HAP-1 (cell line): Measurements from ENCODE around the gene SNX27.
A peak's percentile ranks its signal among the peaks of the same experiment; 100 is the strongest.

Experiments used
- DNase-seq, 2 experiments: peaks; one replicate each; pipeline ENCODE4 v3.0.0-alpha.2; 2016 to 2020; ENCODE audit warnings: low spot score in 2 of 2
- H3K27me3 ChIP-seq: fragments of 250-450 bp; sonication (Bioruptor Pico); 2 replicates; pipeline ENCODE4 v1.5.1; 2020; ENCODE audit warnings: low read depth, mild to moderate bottlenecking, moderate library complexity
- H3K36me3 ChIP-seq: fragments of 250-450 bp; sonication (Bioruptor Pico); replicated peaks from 2 replicates; pipeline ENCODE4 v1.5.1; 2020; ENCODE audit warnings: mild to moderate bottlenecking
- H3K4me1 ChIP-seq: fragments of 250-450 bp; sonication (Bioruptor Pico); 2 replicates; pipeline ENCODE4 v1.5.1; 2020; ENCODE audit warnings: mild to moderate bottlenecking
- H3K4me3 ChIP-seq: fragments of 250-450 bp; sonication (Bioruptor Pico); 2 replicates; pipeline ENCODE4 v1.5.1; 2020; ENCODE audit warnings: mild to moderate bottlenecking, moderate library complexity
- H3K9me3 ChIP-seq: fragments of 250-450 bp; sonication (Bioruptor Pico); 2 replicates; pipeline ENCODE4 v1.5.1; 2020; ENCODE audit warnings: mild to moderate bottlenecking, moderate library complexity
- in situ Hi-C: fragments of 300-500 bp; cut with MboI; formaldehyde crosslinking; loops from 3 replicates; pipeline ENCODE4 v1.14.3; 2020; ENCODE audit warnings: low sequenced_read_pairs, inconsistent platforms, mixed read lengths

The SNX27 gene

GRCh38 chr1:151611832-151612500 is at the start of gene SNX27:
SNX27 (plus strand) TSS chr1:151612050; CDS start chr1:151612202, 152 bp downstream.
- no peaks in the 10 kb centered on the region for H3K9me3 ChIP-seq
- H3K36me3 ChIP-seq: peaks cover 3% of the 10 kb centered on the region; the same call in 1 of the 2 replicates
- in situ Hi-C loops: no loop called here
- no peaks in the 10 kb centered on the region for H3K27me3 ChIP-seq
- peaks cover 9% of the 10 kb centered on the region; the same call in 1 of the 2 replicates for H3K4me1 ChIP-seq
- H3K4me3 ChIP-seq: peak within 1 kb of the TSS; percentile 71
- DNase-seq: peak; percentile 92 to 97

GRCh38 chr1:151562661-151563060 is 49.2 kb upstream of the SNX27 start:
- in situ Hi-C loops: no loop called here
- no peak for DNase-seq
- no peak overlapping the region for H3K4me3 ChIP-seq
- H3K36me3 ChIP-seq: peaks cover 10% of the 10 kb centered on the region
- no peaks in the 10 kb centered on the region for H3K27me3 ChIP-seq
- H3K4me1 ChIP-seq: peaks cover 17% of the 10 kb centered on the region
- no peaks in the 10 kb centered on the region for H3K9me3 ChIP-seq

- Histone ChIP-seq H3K9me3 (no peaks in the 10 kb centered on the region), H3K4me1 (peaks cover 17% of the 10 kb centered on the region), H3K36me3 (peaks cover 14% of the 10 kb centered on the region), H3K4me3 (no peak overlapping the region), H3K27me3 (no peaks in the 10 kb centered on the region)
- in situ Hi-C loops: no loop called here
- no peak for DNase-seq
Measured at GRCh38 chr1:151563376-151563775, 48.5 kb upstream of the SNX27 start.

GRCh38 chr1:151565502-151566189 is 46.2 kb upstream of the SNX27 start:
- Histone ChIP-seq H3K4me3 (no peak overlapping the region), H3K9me3 (no peaks in the 10 kb centered on the region), H3K27me3 (no peaks in the 10 kb centered on the region), H3K36me3 (peaks cover 28% of the 10 kb centered on the region), H3K4me1 (peaks cover 17% of the 10 kb centered on the region)
- DNase-seq: peak; percentile 78 to 83
- in situ Hi-C loops: no loop called here

- Histone ChIP-seq H3K36me3 (peaks cover 37% of the 10 kb centered on the region), H3K9me3 (no peaks in the 10 kb centered on the region), H3K4me3 (no peak overlapping the region), H3K27me3 (no peaks in the 10 kb centered on the region), H3K4me1 (peaks cover 17% of the 10 kb centered on the region)
- in situ Hi-C loops: no loop called here
- no peak for DNase-seq
Measured at GRCh38 chr1:151568626-151569088, 43.2 kb upstream of the SNX27 start.

- Histone ChIP-seq H3K4me3 (no peak overlapping the region), H3K9me3 (no peaks in the 10 kb centered on the region), H3K27me3 (no peaks in the 10 kb centered on the region), H3K36me3 (peaks cover 48% of the 10 kb centered on the region), H3K4me1 (peaks cover 7% of the 10 kb centered on the region)
- in situ Hi-C loops: no loop called here
- no peak for DNase-seq
Measured at GRCh38 chr1:151570819-151571218, 41.0 kb upstream of the SNX27 start.

GRCh38 chr1:151574575-151575529 is 37.0 kb upstream of the SNX27 start:
- H3K4me1 ChIP-seq: no peaks in the 10 kb centered on the region
- DNase-seq: no peak
- no peak overlapping the region for H3K4me3 ChIP-seq
- no peaks in the 10 kb centered on the region for H3K27me3 ChIP-seq
- in situ Hi-C loops: no loop called here
- no peaks in the 10 kb centered on the region for H3K9me3 ChIP-seq
- H3K36me3 ChIP-seq: peaks cover 57% of the 10 kb centered on the region

- no peak for DNase-seq
- H3K9me3 ChIP-seq: no peaks in the 10 kb centered on the region
- peaks cover 69% of the 10 kb centered on the region for H3K36me3 ChIP-seq
- H3K4me1 ChIP-seq: no peaks in the 10 kb centered on the region
- H3K27me3 ChIP-seq: no peaks in the 10 kb centered on the region
- in situ Hi-C loops: no loop called here
- no peak overlapping the region for H3K4me3 ChIP-seq
Measured at GRCh38 chr1:151577173-151577572, 34.7 kb upstream of the SNX27 start.

GRCh38 chr1:151578941-151579340 is 32.9 kb upstream of the SNX27 start:
- Histone ChIP-seq H3K27me3 (no peaks in the 10 kb centered on the region), H3K9me3 (no peaks in the 10 kb centered on the region), H3K4me3 (no peak overlapping the region), H3K4me1 (no peaks in the 10 kb centered on the region), H3K36me3 (peaks cover 63% of the 10 kb centered on the region)
- in situ Hi-C loops: no loop called here
- DNase-seq: no peak

- H3K4me1 ChIP-seq: no peaks in the 10 kb centered on the region
- H3K9me3 ChIP-seq: no peaks in the 10 kb centered on the region
- in situ Hi-C loops: no loop called here
- no peak for DNase-seq
- H3K36me3 ChIP-seq: peaks cover 59% of the 10 kb centered on the region
- no peak overlapping the region for H3K4me3 ChIP-seq
- no peaks in the 10 kb centered on the region for H3K27me3 ChIP-seq
Measured at GRCh38 chr1:151579436-151580225, 32.2 kb upstream of the SNX27 start.

- H3K4me3 ChIP-seq: no peak overlapping the region
- peaks cover 43% of the 10 kb centered on the region for H3K36me3 ChIP-seq
- no peaks in the 10 kb centered on the region for H3K4me1 ChIP-seq
- no peak for DNase-seq
- H3K9me3 ChIP-seq: no peaks in the 10 kb centered on the region
- H3K27me3 ChIP-seq: no peaks in the 10 kb centered on the region
- in situ Hi-C loops: no loop called here
Measured at GRCh38 chr1:151581451-151581850, 30.4 kb upstream of the SNX27 start.

- in situ Hi-C loops: no loop called here
- H3K27me3 ChIP-seq: no peaks in the 10 kb centered on the region
- H3K4me3 ChIP-seq: no peak overlapping the region
- no peak for DNase-seq
- H3K4me1 ChIP-seq: no peaks in the 10 kb centered on the region
- H3K36me3 ChIP-seq: peaks cover 42% of the 10 kb centered on the region
- H3K9me3 ChIP-seq: no peaks in the 10 kb centered on the region
Measured at GRCh38 chr1:151581921-151582320, 29.9 kb upstream of the SNX27 start.

GRCh38 chr1:151583796-151584195 is 28.1 kb upstream of the SNX27 start:
- in situ Hi-C loops: no loop called here
- H3K4me1 ChIP-seq: no peaks in the 10 kb centered on the region

More at GRCh38 chr1:151583796-151584195, 28.1 kb upstream of the SNX27 start:
- H3K4me3 ChIP-seq: no peak overlapping the region
- H3K9me3 ChIP-seq: no peaks in the 10 kb centered on the region
- no peaks in the 10 kb centered on the region for H3K27me3 ChIP-seq
- DNase-seq: no peak
- H3K36me3 ChIP-seq: peaks cover 30% of the 10 kb centered on the region
